Lower lobe of right lung (tissue), 2 donors: Measurements from ENCODE around the gene NECAB3. TPM values are rescaled to one million over a fixed set of nuclear protein-coding genes. Genes with fewer than 3 reads are reported as not detected.

ENCODE experiments used
- ATAC-seq, 2 donors: fragments of 200-7000 bp; cut with Tn5 transposase; one replicate each; pipeline ENCODE4 v1.9.1; 2020 to 2022; ENCODE audit warnings: mild to moderate bottlenecking in 2 of 2, moderate library complexity in 2 of 2
- DNase-seq: peaks from one replicate; pipeline ENCODE4 v3.0.0-alpha.2; 2020
- H3K27ac ChIP-seq: fragments of 200-600 bp; one replicate; pipeline ENCODE4 v1.8.0; 2022
- H3K27me3 ChIP-seq: fragments of 200-600 bp; one replicate; pipeline ENCODE4 v1.8.0; 2022; ENCODE audit warnings: low read depth
- H3K36me3 ChIP-seq: fragments of 200-600 bp; one replicate; pipeline ENCODE4 v1.8.0; 2022; ENCODE audit warnings: mild to moderate bottlenecking
- H3K4me1 ChIP-seq: fragments of 200-600 bp; one replicate; pipeline ENCODE4 v1.8.0; 2022
- H3K4me3 ChIP-seq: fragments of 200-600 bp; one replicate; pipeline ENCODE4 v1.8.0; 2022; ENCODE audit warnings: mild to moderate bottlenecking
- H3K9me3 ChIP-seq: fragments of 200-600 bp; one replicate; pipeline ENCODE4 v1.8.0; 2022
- intact Hi-C: fragments of 100-400 bp; cut with DNase I; formaldehyde crosslinking; loops from one replicate; pipeline ENCODE4 v1.11.0; 2022
- total RNA-seq: library from RNA; stranded (reverse); fragmentation: NEBNext Ultra II Directional; extraction: Animal tissue kit (Norgen Biotek cat#: 25700); gene quantifications from one replicate; pipeline ENCODE4 v1.2.1, GENCODE V29; 2021
- TF ChIP-seq, protein P1 (sequence below): fragments of 200-600 bp; IDR thresholded peaks from one replicate; pipeline ENCODE4 v1.8.0; 2022; ENCODE audit warnings: antibody characterized with exemption, mild to moderate bottlenecking
- donor health status: DM: no; HTN: yes; CAD: no; lungs with severe emphysema.

The NECAB3 gene
- total RNA-seq, 1 donor from 2014 or later: 60.3 TPM

DNA sequence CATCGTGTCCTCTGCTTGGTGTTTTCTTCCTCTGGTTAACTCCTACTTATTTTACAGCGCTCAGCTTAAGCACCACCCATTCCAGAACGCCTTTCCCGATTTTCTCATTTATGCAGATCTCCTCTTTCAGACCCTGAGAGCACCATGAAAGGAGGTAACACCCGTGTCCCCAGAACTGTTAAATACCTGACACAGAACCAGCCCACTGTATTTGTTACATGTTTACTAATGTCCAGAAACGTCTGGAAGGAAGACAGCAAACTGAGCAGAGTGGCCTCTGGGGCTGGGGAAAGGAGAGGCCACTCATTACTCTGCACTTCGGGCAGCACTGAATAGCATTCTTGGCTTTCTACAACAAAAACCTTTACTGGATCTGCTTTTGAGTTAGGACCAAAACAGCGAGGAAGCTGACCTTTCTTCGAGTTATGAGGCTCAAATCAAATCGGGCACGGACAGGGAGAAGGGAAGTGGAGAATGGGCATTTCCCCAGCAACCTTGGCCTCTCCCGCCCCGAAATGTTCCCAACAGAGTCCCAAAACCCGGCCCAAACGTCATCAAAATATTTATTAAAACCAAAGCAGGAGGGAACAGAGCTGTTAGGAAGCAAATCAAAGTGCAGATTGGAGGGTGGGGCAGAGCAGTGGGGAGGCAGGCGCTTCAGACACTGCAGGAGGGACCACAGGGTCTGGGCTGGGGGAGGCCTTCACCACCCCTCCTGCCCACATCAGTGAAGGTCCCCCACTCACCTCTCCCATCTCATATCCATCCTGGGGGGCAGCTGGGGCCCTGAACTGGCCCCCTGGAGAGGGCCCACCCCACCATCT is 1.1 kb upstream of the NECAB3 start:
- H3K27me3 ChIP-seq: no peaks in the 10 kb centered on the region
- intact Hi-C loops: no loop called here
- H3K27ac ChIP-seq: peak overlapping the region; percentile 83
- peaks cover 6% of the 10 kb centered on the region for H3K36me3 ChIP-seq
- H3K4me3 ChIP-seq: peak overlapping the region; percentile 67
- DNase-seq (no peak), ATAC-seq (peak; percentile 1 to 15)
- TF ChIP-seq, protein P1, sequence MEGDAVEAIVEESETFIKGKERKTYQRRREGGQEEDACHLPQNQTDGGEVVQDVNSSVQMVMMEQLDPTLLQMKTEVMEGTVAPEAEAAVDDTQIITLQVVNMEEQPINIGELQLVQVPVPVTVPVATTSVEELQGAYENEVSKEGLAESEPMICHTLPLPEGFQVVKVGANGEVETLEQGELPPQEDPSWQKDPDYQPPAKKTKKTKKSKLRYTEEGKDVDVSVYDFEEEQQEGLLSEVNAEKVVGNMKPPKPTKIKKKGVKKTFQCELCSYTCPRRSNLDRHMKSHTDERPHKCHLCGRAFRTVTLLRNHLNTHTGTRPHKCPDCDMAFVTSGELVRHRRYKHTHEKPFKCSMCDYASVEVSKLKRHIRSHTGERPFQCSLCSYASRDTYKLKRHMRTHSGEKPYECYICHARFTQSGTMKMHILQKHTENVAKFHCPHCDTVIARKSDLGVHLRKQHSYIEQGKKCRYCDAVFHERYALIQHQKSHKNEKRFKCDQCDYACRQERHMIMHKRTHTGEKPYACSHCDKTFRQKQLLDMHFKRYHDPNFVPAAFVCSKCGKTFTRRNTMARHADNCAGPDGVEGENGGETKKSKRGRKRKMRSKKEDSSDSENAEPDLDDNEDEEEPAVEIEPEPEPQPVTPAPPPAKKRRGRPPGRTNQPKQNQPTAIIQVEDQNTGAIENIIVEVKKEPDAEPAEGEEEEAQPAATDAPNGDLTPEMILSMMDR: no peak
- no peaks in the 10 kb centered on the region for H3K9me3 ChIP-seq
- peaks cover 36% of the 10 kb centered on the region for H3K4me1 ChIP-seq

DNA sequence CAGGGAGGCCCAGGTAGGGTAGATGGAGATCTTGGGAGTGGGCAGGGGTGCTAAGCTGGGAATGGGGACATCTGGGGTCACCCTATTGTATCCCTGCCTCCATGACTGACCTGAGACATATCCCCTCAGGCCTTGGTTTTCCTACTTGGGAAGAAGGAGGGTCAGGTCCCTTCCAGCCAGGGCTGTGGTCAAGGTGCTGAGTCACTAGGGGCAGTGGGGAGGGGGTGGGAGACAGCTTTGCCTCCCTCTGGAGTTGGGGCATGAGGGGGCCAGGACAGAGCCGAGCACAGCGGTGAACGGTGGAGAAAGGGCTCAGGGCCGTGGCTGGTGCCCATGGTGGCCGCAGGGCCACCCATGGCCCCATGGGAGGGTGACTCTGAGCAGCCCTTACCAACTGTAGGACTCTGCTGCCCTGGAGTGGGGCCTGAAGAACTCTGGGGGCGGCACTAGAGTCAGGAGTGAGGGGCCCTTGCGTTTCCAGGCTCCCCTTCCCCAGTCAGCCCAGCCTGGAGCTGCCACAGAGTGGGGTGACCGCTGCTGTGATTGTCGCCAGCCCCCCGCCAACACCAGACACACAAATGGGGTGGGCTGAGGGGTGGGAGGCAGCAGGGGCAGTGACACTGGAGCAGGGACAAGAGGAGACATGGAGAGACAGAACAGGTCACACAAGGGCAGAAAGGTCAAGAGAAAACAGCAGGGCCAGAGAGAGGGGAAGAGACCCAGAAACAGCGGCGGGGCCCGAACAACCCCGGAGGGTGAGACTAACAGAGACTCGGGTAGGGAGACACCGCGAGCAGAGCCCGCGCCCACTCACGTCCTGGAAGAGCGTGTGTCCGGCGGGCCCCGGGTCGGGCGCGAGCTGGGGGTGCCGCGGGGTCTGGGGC is 576 bp downstream of the NECAB3 start:
- peak overlapping the region; percentile 83 for H3K27ac ChIP-seq
- H3K36me3 ChIP-seq: peaks cover 13% of the 10 kb centered on the region
- intact Hi-C loops: no loop called here
- peak; percentile 4 to 20 for ATAC-seq
- H3K4me3 ChIP-seq: peak overlapping the region; percentile 67
- H3K4me1 ChIP-seq: peaks cover 36% of the 10 kb centered on the region
- no peaks in the 10 kb centered on the region for H3K27me3 ChIP-seq
- peak; percentile 70 for DNase-seq
- no peaks in the 10 kb centered on the region for H3K9me3 ChIP-seq
- TF ChIP-seq, protein P1: no peak

DNA sequence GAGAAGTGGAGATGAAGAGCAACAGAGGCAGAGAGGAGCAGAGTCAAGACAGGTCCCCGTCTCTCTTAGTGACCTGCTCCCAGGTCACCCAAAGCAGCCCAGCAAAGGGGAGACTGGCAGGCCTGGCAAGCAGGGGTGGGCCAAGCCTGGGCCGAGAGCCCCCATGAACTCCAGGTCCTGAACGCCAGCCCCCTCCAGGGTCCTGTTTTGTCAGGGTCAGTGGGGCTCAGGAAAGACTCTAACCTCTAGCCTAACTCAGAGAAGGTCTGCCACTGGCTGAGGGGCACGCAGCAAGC is 1.2 kb downstream of the NECAB3 start:
- DNase-seq (no peak), ATAC-seq (no peak)
- TF ChIP-seq, protein P1: no peak
- Histone ChIP-seq H3K4me1 (peaks cover 42% of the 10 kb centered on the region), H3K4me3 (peak overlapping the region; percentile 67), H3K9me3 (no peaks in the 10 kb centered on the region), H3K27me3 (no peaks in the 10 kb centered on the region), H3K27ac (peak overlapping the region; percentile 83), H3K36me3 (peaks cover 15% of the 10 kb centered on the region)
- intact Hi-C loops: no loop called here

DNA sequence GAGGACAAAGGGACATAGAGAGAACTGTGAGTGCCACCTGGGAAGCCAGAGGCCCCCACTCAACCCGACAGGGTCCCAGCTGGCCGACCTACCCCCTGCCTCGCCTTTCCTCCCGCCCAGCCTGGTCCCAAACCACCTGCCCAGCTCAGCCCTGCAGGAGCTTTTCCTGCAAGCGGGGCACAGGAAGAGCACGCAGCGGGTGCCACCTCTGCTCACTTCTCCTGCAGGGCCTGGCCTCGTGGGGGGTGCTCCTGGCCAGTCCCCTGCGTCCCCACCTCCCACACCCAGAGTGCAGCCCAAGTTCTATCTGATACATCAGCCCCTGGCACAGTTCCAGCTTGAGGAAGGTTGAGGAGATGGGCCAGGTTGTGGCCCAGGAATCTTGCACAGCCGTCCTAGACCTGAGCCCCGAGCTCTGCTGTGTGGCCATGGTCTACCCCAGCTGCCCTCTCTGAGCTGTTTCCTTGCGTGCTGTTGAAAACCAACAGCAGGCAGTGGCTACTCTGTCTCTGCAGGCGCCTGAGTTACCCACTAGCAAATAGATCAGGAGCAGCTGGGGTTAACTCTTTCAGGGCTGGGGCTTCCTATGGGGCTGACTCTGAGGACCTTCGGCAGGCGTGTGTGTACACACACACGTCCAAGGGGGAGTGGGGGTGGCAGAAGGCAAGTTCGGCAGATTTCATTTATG is 1.7 kb downstream of the NECAB3 start:
- intact Hi-C loops: no loop called here
- DNase-seq (no peak), ATAC-seq (no peak)
- peak overlapping the region; percentile 67 for H3K4me3 ChIP-seq
- TF ChIP-seq, protein P1: no peak
- no peaks in the 10 kb centered on the region for H3K27me3 ChIP-seq
- peaks cover 47% of the 10 kb centered on the region for H3K4me1 ChIP-seq
- no peak overlapping the region for H3K27ac ChIP-seq
- peaks cover 15% of the 10 kb centered on the region for H3K36me3 ChIP-seq
- H3K9me3 ChIP-seq: no peaks in the 10 kb centered on the region

DNA sequence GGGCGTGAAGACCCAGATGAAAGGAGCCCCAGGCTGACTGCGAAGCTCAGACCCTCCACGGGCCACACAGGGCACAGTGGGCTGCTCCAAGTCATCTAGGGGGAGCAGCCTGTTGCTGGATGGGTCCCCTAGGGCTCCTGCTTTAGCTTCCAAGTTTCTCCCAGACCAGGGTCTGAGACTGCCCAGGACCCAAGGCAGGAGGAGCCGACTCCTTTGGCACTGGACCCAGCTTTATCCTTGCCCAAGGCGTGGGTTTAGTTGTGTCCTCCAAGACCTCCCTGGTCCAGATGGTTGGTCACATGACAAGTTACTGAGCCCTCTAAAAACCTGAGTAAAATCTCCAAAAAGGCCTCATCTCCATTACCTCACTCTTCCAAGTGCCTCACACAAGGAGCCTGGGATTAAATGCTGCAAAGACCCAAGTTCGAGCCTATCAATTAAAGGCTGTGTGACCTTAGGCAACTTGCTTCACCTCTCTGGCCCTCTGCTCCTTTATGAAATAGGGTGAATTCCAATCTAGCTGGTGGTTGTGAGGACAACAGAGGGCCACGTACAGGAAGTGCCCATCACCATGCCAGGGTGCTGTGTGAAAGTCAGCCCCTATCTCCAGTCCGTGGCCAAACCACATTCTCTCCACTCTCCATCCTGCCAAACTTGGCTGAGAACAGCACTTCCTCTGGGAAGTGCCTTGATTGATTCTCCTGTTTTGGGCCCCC is 2.5 kb downstream of the NECAB3 start:
- H3K36me3 ChIP-seq: peaks cover 15% of the 10 kb centered on the region
- intact Hi-C loops: no loop called here
- no peaks in the 10 kb centered on the region for H3K9me3 ChIP-seq
- H3K27ac ChIP-seq: no peak overlapping the region
- H3K4me3 ChIP-seq: peak overlapping the region; percentile 67
- no peaks in the 10 kb centered on the region for H3K27me3 ChIP-seq
- TF ChIP-seq, protein P1: no peak
- peaks cover 54% of the 10 kb centered on the region for H3K4me1 ChIP-seq
- DNase-seq (no peak), ATAC-seq (no peak)
